ENCODE data around the gene SWSAP1. TPM values are rescaled to one million over a fixed set of nuclear protein-coding genes. Genes with fewer than 3 reads are reported as not detected.

SWSAP1 gene
- total RNA-seq, 1 experiment from 2014 or later: 2.5 TPM

DNA sequence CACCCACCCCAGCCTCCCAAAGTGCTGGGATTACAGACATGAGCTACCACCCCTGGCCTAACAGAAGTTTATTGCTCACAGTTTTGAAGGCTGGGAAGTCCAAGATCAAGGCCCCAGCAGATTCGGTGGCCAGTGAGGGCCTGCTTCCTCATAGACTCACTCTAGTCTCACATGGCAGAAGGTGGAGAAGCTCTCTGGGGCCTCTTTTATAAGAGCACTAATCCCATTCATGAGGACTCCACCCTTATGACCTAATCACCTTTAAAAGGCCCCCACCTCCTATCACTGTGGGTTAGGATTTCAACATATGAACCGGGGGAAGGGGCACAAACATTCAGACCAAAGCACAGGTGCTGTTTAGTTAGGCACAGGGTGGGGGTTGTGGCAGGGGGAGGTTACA lies 6.9 kb upstream of the SWSAP1 start (continued):
- TF ChIP-seq, protein P1, sequence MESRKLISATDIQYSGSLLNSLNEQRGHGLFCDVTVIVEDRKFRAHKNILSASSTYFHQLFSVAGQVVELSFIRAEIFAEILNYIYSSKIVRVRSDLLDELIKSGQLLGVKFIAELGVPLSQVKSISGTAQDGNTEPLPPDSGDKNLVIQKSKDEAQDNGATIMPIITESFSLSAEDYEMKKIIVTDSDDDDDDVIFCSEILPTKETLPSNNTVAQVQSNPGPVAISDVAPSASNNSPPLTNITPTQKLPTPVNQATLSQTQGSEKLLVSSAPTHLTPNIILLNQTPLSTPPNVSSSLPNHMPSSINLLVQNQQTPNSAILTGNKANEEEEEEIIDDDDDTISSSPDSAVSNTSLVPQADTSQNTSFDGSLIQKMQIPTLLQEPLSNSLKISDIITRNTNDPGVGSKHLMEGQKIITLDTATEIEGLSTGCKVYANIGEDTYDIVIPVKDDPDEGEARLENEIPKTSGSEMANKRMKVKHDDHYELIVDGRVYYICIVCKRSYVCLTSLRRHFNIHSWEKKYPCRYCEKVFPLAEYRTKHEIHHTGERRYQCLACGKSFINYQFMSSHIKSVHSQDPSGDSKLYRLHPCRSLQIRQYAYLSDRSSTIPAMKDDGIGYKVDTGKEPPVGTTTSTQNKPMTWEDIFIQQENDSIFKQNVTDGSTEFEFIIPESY (IDR thresholded peaks at IDR 0.05; ENCODE audit: extremely low read depth, insufficient replicate concordance, low read length): no peak
- no peak for TF ChIP-seq YY1 (IDR thresholded peaks at IDR 0.05; ENCODE audit: extremely low read depth, insufficient replicate concordance, low read depth, low read length)
- TF ChIP-seq CEBPB (IDR thresholded peaks at IDR 0.05; ENCODE audit: low read depth): no peak
- TF ChIP-seq, protein P2, sequence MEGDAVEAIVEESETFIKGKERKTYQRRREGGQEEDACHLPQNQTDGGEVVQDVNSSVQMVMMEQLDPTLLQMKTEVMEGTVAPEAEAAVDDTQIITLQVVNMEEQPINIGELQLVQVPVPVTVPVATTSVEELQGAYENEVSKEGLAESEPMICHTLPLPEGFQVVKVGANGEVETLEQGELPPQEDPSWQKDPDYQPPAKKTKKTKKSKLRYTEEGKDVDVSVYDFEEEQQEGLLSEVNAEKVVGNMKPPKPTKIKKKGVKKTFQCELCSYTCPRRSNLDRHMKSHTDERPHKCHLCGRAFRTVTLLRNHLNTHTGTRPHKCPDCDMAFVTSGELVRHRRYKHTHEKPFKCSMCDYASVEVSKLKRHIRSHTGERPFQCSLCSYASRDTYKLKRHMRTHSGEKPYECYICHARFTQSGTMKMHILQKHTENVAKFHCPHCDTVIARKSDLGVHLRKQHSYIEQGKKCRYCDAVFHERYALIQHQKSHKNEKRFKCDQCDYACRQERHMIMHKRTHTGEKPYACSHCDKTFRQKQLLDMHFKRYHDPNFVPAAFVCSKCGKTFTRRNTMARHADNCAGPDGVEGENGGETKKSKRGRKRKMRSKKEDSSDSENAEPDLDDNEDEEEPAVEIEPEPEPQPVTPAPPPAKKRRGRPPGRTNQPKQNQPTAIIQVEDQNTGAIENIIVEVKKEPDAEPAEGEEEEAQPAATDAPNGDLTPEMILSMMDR (IDR thresholded peaks at IDR 0.05 in 2 of 3, conservative IDR thresholded peaks at IDR 0.05 in 1 of 3; ENCODE audit: borderline replicate concordance in 1 of 3, insufficient read depth in 1 of 3, low read depth in 2 of 3, low read length in 2 of 3): no peak
- no peak for TF ChIP-seq JUND (IDR thresholded peaks at IDR 0.05)
- no peak for TF ChIP-seq SRF (IDR thresholded peaks at IDR 0.05; ENCODE audit: low read depth)
- TF ChIP-seq EZH2phosphoT487 (IDR thresholded peaks at IDR 0.05; ENCODE audit: borderline replicate concordance): no peak
- TF ChIP-seq POLR2AphosphoS5 (IDR thresholded peaks at IDR 0.05; ENCODE audit: low read depth, low read length): no peak
- TF ChIP-seq EZH2 (IDR thresholded peaks at IDR 0.05): no peak

DNA sequence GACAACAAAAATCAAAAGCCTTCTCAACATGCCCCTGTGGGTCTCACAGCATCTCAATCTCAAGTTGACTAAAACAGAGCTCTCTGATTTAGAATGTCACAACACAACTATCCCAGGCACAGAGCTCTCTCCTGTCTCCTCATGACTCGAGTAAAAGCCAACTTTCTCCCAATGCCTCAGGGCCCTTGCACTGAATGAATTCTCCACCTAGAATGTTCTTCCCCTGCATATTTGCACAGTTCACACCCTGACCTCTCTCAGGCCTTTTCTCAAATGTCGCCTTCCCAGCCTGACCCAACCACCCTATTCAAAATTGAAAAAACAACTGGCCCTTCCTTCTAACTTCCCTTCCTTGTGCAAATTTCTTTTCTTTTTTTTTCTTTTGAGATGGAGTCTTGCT lies 3.7 kb upstream of the SWSAP1 start:
- Histone ChIP-seq H3K9me2 (ENCODE audit: insufficient read depth) (no peaks in the 10 kb centered on the region), H3K4me3 (replicated peaks in 1 of 2; ENCODE audit: low read depth in 1 of 2, low read length in 2 of 2) (no peak overlapping the region), H3K27me3 (ENCODE audit: insufficient read depth, low read length) (no peaks in the 10 kb centered on the region), H3K36me3 (ENCODE audit: control insufficient read depth in 1 of 2, insufficient read depth in 2 of 2, low read length in 2 of 2) (no peaks in the 10 kb centered on the region), H3K4me2 (ENCODE audit: low read length) (no peak overlapping the region), H3K9ac (ENCODE audit: low read length) (no peak overlapping the region), H3K9me3 (ENCODE audit: control insufficient read depth in 1 of 2, insufficient read depth in 1 of 2, low read depth in 1 of 2, low read length in 2 of 2) (no peaks in the 10 kb centered on the region), H4K20me1 (ENCODE audit: insufficient read depth) (no peaks in the 10 kb centered on the region), H3K27ac (ENCODE audit: low read depth, low read length) (no peak overlapping the region), H3K4me1 (ENCODE audit: control insufficient read depth in 1 of 2, insufficient read depth in 2 of 2, low read length in 2 of 2) (peaks cover 12 to 17% of the 10 kb centered on the region in 2 experiments), H3K79me2 (ENCODE audit: insufficient read depth, low read length) (peaks cover 2% of the 10 kb centered on the region; the same call in 1 of the 2 replicates), H2AFZ (ENCODE audit: low read depth, low read length, poor library complexity, severe bottlenecking) (no peak overlapping the region)
- intact Hi-C loops (cut with micrococcal nuclease): no loop called here
- ATAC-seq (no peak), DNase-seq (ENCODE audit: low read depth, low spot score) (no peak)
- RAD21 ChIA-PET (ENCODE audit: low non-redundant PET in 1 of 2, low total read pairs in 2 of 2, uncharacterized antibody in 2 of 2, unreplicated experiment in 2 of 2): no interaction called here
- POLR2A ChIA-PET: no interaction called here
- TF ChIP-seq EZH2 (IDR thresholded peaks at IDR 0.05): no peak
- TF ChIP-seq, protein P3, sequence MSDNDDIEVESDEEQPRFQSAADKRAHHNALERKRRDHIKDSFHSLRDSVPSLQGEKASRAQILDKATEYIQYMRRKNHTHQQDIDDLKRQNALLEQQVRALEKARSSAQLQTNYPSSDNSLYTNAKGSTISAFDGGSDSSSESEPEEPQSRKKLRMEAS (IDR thresholded peaks at IDR 0.05): no peak
- TF ChIP-seq SP1 (IDR thresholded peaks at IDR 0.05; ENCODE audit: low read depth): no peak
- no peak for TF ChIP-seq YY1 (IDR thresholded peaks at IDR 0.05; ENCODE audit: extremely low read depth, insufficient replicate concordance, low read depth, low read length)
- no peak for TF ChIP-seq POLR2AphosphoS5 (IDR thresholded peaks at IDR 0.05; ENCODE audit: low read depth, low read length)
- TF ChIP-seq POLR2A (IDR thresholded peaks at IDR 0.05; ENCODE audit: borderline replicate concordance, extremely low read depth, insufficient read depth, insufficient read length): no peak
- TF ChIP-seq JUND (IDR thresholded peaks at IDR 0.05): no peak
- no peak for TF ChIP-seq ZNF274 (IDR thresholded peaks at IDR 0.05; ENCODE audit: low read depth, low read length)
- no TSS peak for BruUV-seq (replicated peaks)
- CTCF ChIA-PET: no interaction called here
